Tibial nerve (tissue), 4 donors: ENCODE results near the gene TMEM132D. TPM values are rescaled to one million over a fixed set of nuclear protein-coding genes. Genes with fewer than 3 reads are reported as not detected.

Source experiments
- DNase-seq, 2 donors: peaks; one replicate each; pipeline ENCODE4 v3.0.0-alpha.2; 2019; ENCODE audit warnings: low spot score in 2 of 2
- H3K27ac ChIP-seq, 4 donors: fragments of 200-600 bp; sonication (generic) in 3 of 4; one replicate each; pipeline ENCODE4 v1.5.1; 2017 to 2019; ENCODE audit warnings: mild to moderate bottlenecking in 1 of 4
- H3K27me3 ChIP-seq, 2 donors: fragments of 200-600 bp; sonication (generic) in 1 of 2; one replicate each; pipeline versions ENCODE4 v1.5.1 to v1.6.0; 2017 to 2019
- H3K36me3 ChIP-seq, 3 donors: fragments of 200-600 bp; sonication (generic); one replicate each; pipeline ENCODE4 v1.5.1; 2018 to 2019
- H3K4me1 ChIP-seq, 4 donors: fragments of 200-600 bp; sonication (generic) in 3 of 4; one replicate each; pipeline ENCODE4 v1.5.1; 2017 to 2019
- H3K4me3 ChIP-seq, 4 donors: fragments of 200-600 bp; sonication (generic) in 3 of 4; one replicate each; pipeline ENCODE4 v1.5.1; 2017 to 2019; ENCODE audit warnings: mild to moderate bottlenecking in 1 of 4, moderate library complexity in 1 of 4
- H3K9me3 ChIP-seq, 4 donors: fragments of 200-600 bp; sonication (generic) in 3 of 4; one replicate each; pipeline ENCODE4 v1.5.1; 2017 to 2019
- EP300 ChIP-seq, 2 donors: sonication (generic); formaldehyde crosslinking; IDR thresholded peaks; one replicate each; pipeline ENCODE4 v1.6.1; 2017; ENCODE audit warnings: antibody characterized with exemption in 2 of 2, mild to moderate bottlenecking in 1 of 2
- POLR2A ChIP-seq, 2 donors: fragments of 450-650 bp; IDR thresholded peaks; one replicate each; pipeline ENCODE4 v1.6.1; 2017; ENCODE audit warnings: antibody characterized with exemption in 2 of 2, mild to moderate bottlenecking in 2 of 2, moderate library complexity in 2 of 2
- WGBS, 2 donors: methylation state at CpG; one replicate each; pipeline ENCODE4 v1.1.5; 2018; 5-methylcytosine and 5-hydroxymethylcytosine counted together
- total RNA-seq, 4 donors: library from RNA; depleted of rRNA; stranded (reverse); fragments of >200 nt; gene quantifications; one replicate each; pipeline ENCODE4 v1.1.0, GENCODE V29; 2016
- TF ChIP-seq, protein P1 (sequence below), 5 experiments: fragments of 200-600 bp in 3 of 5; fragments of 450-650 bp in 2 of 5; sonication (generic) in 3 of 5; IDR thresholded peaks; one replicate each; pipeline ENCODE4 v1.5.1; 2016 to 2019; ENCODE audit warnings: antibody characterized with exemption in 5 of 5, mild to moderate bottlenecking in 3 of 5, moderate library complexity in 2 of 5

Gene TMEM132D
- total RNA-seq, 4 donors from 2014 or later: under 0.01 to 0.21 TPM; not detected in 2

- H3K27me3 ChIP-seq: no peaks in the 10 kb centered on the region
- no peak for TF ChIP-seq EP300 (IDR thresholded peaks at IDR 0.05)
- H3K36me3 ChIP-seq: no peaks in the 10 kb centered on the region
- no peaks in the 10 kb centered on the region for H3K4me1 ChIP-seq
- 69% methylated on average over 1 of the region's 1 CpG for WGBS, 2 donors
- DNase-seq: no peak
- H3K27ac ChIP-seq: no peak overlapping the region
- peaks cover 0 to 17% (median 0%) of the 10 kb centered on the region in 4 donors for H3K9me3 ChIP-seq
- no peak overlapping the region for H3K4me3 ChIP-seq
Measured at GRCh38 chr12:129119537-129119936, 784.3 kb downstream of the TMEM132D start.

- no peaks in the 10 kb centered on the region for H3K36me3 ChIP-seq
- no peak overlapping the region for H3K4me3 ChIP-seq
- TF ChIP-seq, protein P1, sequence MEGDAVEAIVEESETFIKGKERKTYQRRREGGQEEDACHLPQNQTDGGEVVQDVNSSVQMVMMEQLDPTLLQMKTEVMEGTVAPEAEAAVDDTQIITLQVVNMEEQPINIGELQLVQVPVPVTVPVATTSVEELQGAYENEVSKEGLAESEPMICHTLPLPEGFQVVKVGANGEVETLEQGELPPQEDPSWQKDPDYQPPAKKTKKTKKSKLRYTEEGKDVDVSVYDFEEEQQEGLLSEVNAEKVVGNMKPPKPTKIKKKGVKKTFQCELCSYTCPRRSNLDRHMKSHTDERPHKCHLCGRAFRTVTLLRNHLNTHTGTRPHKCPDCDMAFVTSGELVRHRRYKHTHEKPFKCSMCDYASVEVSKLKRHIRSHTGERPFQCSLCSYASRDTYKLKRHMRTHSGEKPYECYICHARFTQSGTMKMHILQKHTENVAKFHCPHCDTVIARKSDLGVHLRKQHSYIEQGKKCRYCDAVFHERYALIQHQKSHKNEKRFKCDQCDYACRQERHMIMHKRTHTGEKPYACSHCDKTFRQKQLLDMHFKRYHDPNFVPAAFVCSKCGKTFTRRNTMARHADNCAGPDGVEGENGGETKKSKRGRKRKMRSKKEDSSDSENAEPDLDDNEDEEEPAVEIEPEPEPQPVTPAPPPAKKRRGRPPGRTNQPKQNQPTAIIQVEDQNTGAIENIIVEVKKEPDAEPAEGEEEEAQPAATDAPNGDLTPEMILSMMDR (IDR thresholded peaks at IDR 0.05): no peak
- TF ChIP-seq EP300 (IDR thresholded peaks at IDR 0.05): no peak
- TF ChIP-seq POLR2A (IDR thresholded peaks at IDR 0.05): no peak
- no peaks in the 10 kb centered on the region for H3K4me1 ChIP-seq
- peaks cover 0 to 33% (median 0%) of the 10 kb centered on the region in 4 donors for H3K9me3 ChIP-seq
- 78 to 90% methylated on average over 4 of the region's 5 CpGs for WGBS, 2 donors
- H3K27ac ChIP-seq: no peak overlapping the region
- no peaks in the 10 kb centered on the region for H3K27me3 ChIP-seq
- DNase-seq: no peak
Measured at GRCh38 chr12:129115558-129115957, 788.3 kb downstream of the TMEM132D start.

- H3K9me3 ChIP-seq: peaks cover 0 to 44% (median 0%) of the 10 kb centered on the region in 4 donors
- WGBS, 2 donors: 87% methylated on average over 8 of the region's 8 CpGs
- no peaks in the 10 kb centered on the region for H3K4me1 ChIP-seq
- no peak for TF ChIP-seq EP300 (IDR thresholded peaks at IDR 0.05)
- TF ChIP-seq, protein P1 (IDR thresholded peaks at IDR 0.05): no peak
- TF ChIP-seq POLR2A (IDR thresholded peaks at IDR 0.05): no peak
- H3K36me3 ChIP-seq: no peaks in the 10 kb centered on the region
- H3K4me3 ChIP-seq: no peak overlapping the region
- no peak overlapping the region for H3K27ac ChIP-seq
- DNase-seq: no peak
- no peaks in the 10 kb centered on the region for H3K27me3 ChIP-seq
Measured at GRCh38 chr12:129110575-129110974, 793.2 kb downstream of the TMEM132D start.

DNA sequence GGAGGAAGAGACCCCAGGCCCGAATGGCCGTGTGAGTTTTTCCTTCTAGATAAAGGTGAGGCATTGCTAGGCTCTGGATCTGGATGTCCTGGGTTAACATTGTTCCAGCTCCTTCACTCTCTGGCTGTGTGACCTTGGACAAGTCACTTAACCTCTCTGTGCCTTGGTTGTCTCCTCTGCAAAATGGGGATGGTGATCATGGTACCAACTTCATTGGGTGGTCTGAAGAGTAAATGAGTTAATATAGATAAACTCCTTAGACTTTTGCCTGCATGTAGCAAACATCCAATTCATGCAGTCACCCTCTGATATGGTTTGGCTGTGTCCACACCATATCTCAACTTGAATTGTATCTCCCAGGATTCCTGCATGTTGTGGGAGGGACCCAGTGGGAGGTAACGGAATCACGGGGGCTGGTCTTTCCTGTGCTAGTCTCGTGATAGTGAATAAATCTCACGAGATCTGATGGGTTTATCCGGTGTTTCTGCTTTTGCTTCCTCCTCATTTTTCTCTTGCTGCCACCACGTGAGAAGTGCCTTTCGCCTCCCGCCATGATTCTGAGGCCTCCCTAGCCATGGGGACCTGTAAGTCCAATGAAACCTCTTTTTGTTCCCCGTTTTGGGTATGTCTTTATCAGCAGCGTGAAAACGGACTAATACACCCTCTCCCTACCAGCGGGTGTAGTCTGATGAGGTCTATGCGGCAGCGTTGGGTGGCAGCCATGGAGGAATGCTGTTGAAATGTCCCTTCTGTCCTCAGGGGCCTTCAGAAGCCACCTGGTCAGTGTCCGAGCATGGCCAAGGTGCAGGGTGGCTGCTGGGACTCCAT, 794.4 kb downstream of the TMEM132D start:
- Histone ChIP-seq H3K27ac (no peak overlapping the region), H3K4me3 (no peak overlapping the region), H3K4me1 (no peaks in the 10 kb centered on the region), H3K27me3 (no peaks in the 10 kb centered on the region), H3K9me3 (peaks cover 0 to 42% (median 0%) of the 10 kb centered on the region in 4 donors), H3K36me3 (no peaks in the 10 kb centered on the region)
- 87 to 91% methylated on average over 17 of the region's 17 CpGs for WGBS, 2 donors
- no peak for DNase-seq
- TF ChIP-seq, protein P1 (IDR thresholded peaks at IDR 0.05): no peak
- TF ChIP-seq POLR2A (IDR thresholded peaks at IDR 0.05): no peak
- TF ChIP-seq EP300 (IDR thresholded peaks at IDR 0.05): no peak

GRCh38 chr12:129106772-129107171, 797.1 kb downstream of the TMEM132D start:
- TF ChIP-seq POLR2A (IDR thresholded peaks at IDR 0.05): no peak
- TF ChIP-seq EP300 (IDR thresholded peaks at IDR 0.05): no peak
- 72 to 84% methylated on average over 2 of the region's 2 CpGs for WGBS, 2 donors
- no peaks in the 10 kb centered on the region for H3K27me3 ChIP-seq
- DNase-seq: no peak
- no peaks in the 10 kb centered on the region for H3K36me3 ChIP-seq
- no peaks in the 10 kb centered on the region for H3K4me1 ChIP-seq
- H3K27ac ChIP-seq: no peak overlapping the region
- H3K9me3 ChIP-seq: peaks cover 0 to 49% (median 0%) of the 10 kb centered on the region in 4 donors
- H3K4me3 ChIP-seq: no peak overlapping the region

DNA sequence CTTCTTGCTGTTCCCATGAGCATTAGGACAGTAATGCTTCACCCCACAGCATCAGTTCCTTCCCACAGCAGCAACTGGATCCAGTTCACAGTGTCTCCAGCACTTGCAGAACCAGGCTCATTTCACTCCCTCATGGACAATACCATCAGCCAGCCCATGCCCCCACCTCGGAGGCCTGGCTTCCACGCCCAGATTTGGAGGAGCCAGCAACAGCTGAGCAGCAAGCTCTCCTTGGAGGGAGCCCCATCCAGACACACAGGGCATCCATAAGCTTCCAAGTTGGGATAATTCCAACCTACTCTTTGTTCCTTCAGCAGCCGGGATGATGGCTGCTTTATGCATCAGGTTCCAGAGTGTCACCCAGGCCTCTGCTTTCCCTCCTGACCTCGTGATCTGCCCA, 800.6 kb downstream of the TMEM132D start:
- Histone ChIP-seq H3K36me3 (no peaks in the 10 kb centered on the region), H3K4me3 (no peak overlapping the region), H3K27me3 (no peaks in the 10 kb centered on the region), H3K4me1 (no peaks in the 10 kb centered on the region), H3K27ac (no peak overlapping the region), H3K9me3 (peaks cover 0 to 35% (median 0%) of the 10 kb centered on the region in 4 donors)
- TF ChIP-seq POLR2A (IDR thresholded peaks at IDR 0.05) (no peak), EP300 (IDR thresholded peaks at IDR 0.05) (no peak)
- TF ChIP-seq, protein P1 (IDR thresholded peaks at IDR 0.05): no peak
- no peak for DNase-seq
- 68 to 79% methylated on average over 4 of the region's 4 CpGs for WGBS, 2 donors
